Measurements from ENCODE around the gene KCNB1. TPM values are rescaled to one million over a fixed set of nuclear protein-coding genes. Genes with fewer than 3 reads are reported as not detected.

Gene KCNB1
- total and polyA plus RNA-seq, 11 donors = 0.72 to 4.9 (median 1.3) TPM

DNA sequence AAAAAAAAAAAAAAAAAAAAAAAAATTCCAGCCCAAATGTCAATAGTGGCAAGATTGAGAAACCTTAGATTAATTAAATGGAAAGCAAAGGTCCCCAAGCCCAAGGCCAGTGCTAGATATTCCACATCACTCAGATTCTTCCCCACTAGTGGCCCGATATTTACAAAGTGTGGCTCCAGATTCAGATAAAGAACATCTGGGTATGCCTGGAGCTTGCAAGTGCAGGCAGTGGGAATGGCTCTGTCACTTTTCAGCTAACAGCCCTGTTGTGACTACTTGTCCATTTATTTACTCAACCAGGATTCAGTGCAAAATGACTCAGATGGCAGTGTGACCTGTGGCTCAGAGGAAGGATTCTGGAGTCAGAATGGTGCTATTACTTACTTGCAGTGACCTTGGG lies 8.2 kb upstream of the KCNB1 start:
- 44 to 65% (median 62%) methylated on average over 1 of the region's 1 CpG for WGBS, 4 donors
- Histone ChIP-seq H3K27me3 (peaks cover 0 to 26% (median 7%) of the 10 kb centered on the region in 9 donors), H3K36me3 (no peaks in the 10 kb centered on the region), H3K4me3 (no peak overlapping the region), H3K9me3 (no peaks in the 10 kb centered on the region), H3K27ac (no peak overlapping the region), H3K4me1 (no peaks in the 10 kb centered on the region)
- DNase-seq (no peak), ATAC-seq (no peak)
- TF ChIP-seq, protein P1, sequence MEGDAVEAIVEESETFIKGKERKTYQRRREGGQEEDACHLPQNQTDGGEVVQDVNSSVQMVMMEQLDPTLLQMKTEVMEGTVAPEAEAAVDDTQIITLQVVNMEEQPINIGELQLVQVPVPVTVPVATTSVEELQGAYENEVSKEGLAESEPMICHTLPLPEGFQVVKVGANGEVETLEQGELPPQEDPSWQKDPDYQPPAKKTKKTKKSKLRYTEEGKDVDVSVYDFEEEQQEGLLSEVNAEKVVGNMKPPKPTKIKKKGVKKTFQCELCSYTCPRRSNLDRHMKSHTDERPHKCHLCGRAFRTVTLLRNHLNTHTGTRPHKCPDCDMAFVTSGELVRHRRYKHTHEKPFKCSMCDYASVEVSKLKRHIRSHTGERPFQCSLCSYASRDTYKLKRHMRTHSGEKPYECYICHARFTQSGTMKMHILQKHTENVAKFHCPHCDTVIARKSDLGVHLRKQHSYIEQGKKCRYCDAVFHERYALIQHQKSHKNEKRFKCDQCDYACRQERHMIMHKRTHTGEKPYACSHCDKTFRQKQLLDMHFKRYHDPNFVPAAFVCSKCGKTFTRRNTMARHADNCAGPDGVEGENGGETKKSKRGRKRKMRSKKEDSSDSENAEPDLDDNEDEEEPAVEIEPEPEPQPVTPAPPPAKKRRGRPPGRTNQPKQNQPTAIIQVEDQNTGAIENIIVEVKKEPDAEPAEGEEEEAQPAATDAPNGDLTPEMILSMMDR (IDR thresholded peaks at IDR 0.05) = no peak
- no peak for TF ChIP-seq POLR2A (IDR thresholded peaks at IDR 0.05)
- intact Hi-C loops (cut with DNase I) = no loop called here

DNA sequence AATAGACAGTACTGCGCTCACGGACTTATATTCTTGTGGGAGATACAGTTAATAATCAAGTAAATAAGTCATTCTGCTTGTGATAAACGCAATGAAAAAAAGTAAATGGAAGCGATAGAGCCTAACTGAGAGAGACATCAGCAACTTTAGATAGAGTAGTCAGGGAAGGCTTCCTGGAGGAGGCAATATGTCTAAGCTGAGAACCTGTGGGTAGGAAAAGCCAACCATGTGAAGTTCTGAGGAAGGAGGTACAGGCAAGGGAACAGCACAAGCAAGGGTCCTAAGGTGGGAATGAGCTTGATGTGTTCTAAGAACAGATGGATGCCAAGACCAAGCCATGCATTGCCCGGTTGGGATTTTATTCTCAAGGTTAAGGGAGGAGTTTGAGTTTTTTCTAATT lies 7.2 kb upstream of the KCNB1 start:
- Histone ChIP-seq H3K27ac (no peak overlapping the region), H3K27me3 (peaks cover 0 to 33% (median 7%) of the 10 kb centered on the region in 9 donors), H3K4me3 (no peak overlapping the region), H3K4me1 (peaks cover 0 to 3% (median under 1%) of the 10 kb centered on the region in 12 donors), H3K9me3 (no peaks in the 10 kb centered on the region), H3K36me3 (no peaks in the 10 kb centered on the region)
- 89 to 91% (median 90%) methylated on average over 5 of the region's 5 CpGs for WGBS, 4 donors
- ATAC-seq (no peak), DNase-seq (no peak)
- TF ChIP-seq, protein P1 (IDR thresholded peaks at IDR 0.05) = no peak
- no peak for TF ChIP-seq POLR2A (IDR thresholded peaks at IDR 0.05)
- intact Hi-C loops (cut with DNase I) = loop anchor here in 1 of 10 donors (5.0 kb wide), 1 partner anchor 157 kb away; no protein-coding TSS in a partner anchor

DNA sequence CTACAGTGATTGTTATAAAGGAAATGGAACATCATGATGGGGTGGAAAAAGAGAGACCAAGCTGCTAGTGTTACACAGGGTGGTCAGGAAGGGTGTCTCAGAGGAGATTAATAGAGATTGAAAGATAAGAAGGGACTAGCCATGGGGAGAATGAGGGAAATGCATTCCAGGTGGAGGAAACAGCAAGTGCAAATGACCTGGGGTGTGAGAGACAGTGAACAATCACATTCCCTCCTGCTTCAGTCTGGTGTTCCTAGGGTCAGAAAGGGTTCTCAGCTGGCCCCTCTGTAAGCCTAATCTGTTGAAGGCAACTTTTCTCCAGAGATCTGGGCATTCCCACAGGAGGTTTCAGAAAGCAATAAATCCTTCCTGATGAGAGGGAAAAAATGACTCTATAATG lies 3.6 kb upstream of the KCNB1 start:
- no peak for DNase-seq
- intact Hi-C loops (cut with DNase I) = loop anchor here in 1 of 10 donors (5.0 kb wide), 1 partner anchor 154 kb away; no protein-coding TSS in a partner anchor
- TF ChIP-seq, protein P1 (IDR thresholded peaks at IDR 0.05) = no peak
- no peak for TF ChIP-seq POLR2A (IDR thresholded peaks at IDR 0.05)
- peaks cover 0 to 27% (median 13%) of the 10 kb centered on the region in 12 donors for H3K4me1 ChIP-seq
- H3K9me3 ChIP-seq = no peaks in the 10 kb centered on the region
- peaks cover 0 to 43% (median 20%) of the 10 kb centered on the region in 9 donors for H3K27me3 ChIP-seq
- no peak for ATAC-seq
- no peak overlapping the region for H3K27ac ChIP-seq
- H3K36me3 ChIP-seq = no peaks in the 10 kb centered on the region
- no peak overlapping the region for H3K4me3 ChIP-seq

DNA sequence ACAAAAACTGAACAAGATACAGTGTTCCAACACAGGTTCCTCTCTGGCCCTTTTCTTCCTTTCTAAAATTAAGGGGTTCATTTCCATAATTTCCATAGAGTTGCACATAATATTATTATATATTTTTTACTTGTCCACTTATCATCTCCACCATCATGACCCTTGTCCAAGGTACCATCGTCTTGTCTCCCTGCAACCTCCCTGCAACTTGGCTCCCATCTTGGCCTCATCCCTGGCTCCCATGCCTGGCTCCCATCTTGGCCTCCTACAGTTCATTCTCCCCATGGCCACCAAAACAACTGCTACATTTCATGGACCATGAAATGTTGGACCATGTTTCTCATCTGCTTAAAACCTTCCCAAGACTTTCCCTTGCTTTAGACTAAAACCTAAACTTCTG lies 3.1 kb upstream of the KCNB1 start:
- H3K36me3 ChIP-seq = no peaks in the 10 kb centered on the region
- peaks cover 0 to 43% (median 20%) of the 10 kb centered on the region in 9 donors for H3K27me3 ChIP-seq
- no peak overlapping the region for H3K4me3 ChIP-seq
- DNase-seq (no peak), ATAC-seq (no peak)
- WGBS, 4 donors = 63 to 87% (median 71%) methylated on average over 1 of the region's 1 CpG
- intact Hi-C loops (cut with DNase I) = loop anchor here in 5 of 10 donors (2.0 to 5.0 kb wide), 3 partner anchors 101 to 153 kb away; no protein-coding TSS in a partner anchor
- no peaks in the 10 kb centered on the region for H3K9me3 ChIP-seq
- peaks cover 0 to 27% (median 13%) of the 10 kb centered on the region in 12 donors for H3K4me1 ChIP-seq
- H3K27ac ChIP-seq = no peak overlapping the region
- TF ChIP-seq POLR2A (IDR thresholded peaks at IDR 0.05) = no peak
- TF ChIP-seq, protein P1 (IDR thresholded peaks at IDR 0.05) = no peak

Measured in heart left ventricle (tissue), 16 donors.